GM19372 (cell line): ENCODE results near the gene HCCS.
"Not testable (repeated sequence)": the region's sequence is repeated elsewhere in the genome, so short reads cannot be mapped to it uniquely, and the experiment has no call there.

Source experiments
- ATAC-seq: cut with Tn5 transposase; IDR thresholded peaks from one replicate; pipeline ENCODE4 v1.9.1; 2021; ENCODE audit warnings: mild to moderate bottlenecking, low read depth, moderate library complexity; ENCODE audit not compliant: unreplicated experiment

The HCCS gene

DNA sequence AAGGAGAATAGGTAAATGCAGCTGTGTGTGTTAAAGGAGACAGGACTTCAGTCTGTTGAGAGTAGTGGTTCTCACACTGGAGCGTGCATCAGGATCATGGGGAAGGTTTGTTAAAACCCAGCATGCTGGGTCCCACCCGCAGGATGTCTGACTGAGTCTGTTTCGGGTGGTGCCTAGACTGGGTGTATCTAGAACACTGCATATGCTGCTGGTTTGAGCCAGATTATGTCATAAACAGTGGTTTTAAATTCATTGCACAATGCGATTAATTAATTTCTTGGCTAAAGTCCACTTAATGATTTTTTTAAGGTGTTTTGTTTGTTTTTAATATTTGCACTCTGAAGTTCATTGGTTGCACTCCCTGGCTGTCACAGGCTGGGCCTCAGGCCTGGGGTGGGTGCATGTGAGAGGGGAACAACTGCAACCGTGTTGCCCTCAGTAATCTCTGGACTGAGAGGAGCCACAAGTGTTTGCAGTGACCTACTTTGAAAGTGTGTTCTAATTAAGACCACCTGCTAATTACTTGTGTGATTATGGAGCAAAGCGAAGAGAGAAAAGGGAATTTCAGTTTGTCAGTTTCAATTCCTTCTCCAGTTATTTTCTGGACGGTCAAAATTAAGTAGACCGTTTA, 8.3 kb downstream of the HCCS start:
- ATAC-seq, result no peak

- not testable (repeated sequence) for ATAC-seq
Measured at GRCh38 chrX:11123087-11123486, 12.0 kb downstream of the HCCS start.

DNA sequence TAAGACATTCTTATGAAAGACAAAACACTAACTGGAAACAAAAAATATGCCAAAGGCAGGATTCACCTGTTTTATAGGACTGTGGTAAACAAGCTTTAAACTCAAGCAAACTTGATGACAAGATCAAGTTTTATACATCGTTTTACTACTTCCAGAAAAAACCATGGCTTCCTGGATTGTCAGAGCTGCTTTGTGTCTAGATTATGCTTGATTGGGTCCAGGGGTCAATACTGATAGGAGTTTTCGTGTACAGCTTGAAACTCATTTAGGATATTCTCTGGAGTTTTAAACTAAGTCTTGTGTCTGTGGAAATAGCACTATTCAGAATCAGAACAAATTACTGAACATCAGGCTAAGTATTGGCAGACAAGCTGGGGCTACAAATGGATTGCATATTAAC, 13.0 kb downstream of the HCCS start:
- no peak for ATAC-seq

DNA sequence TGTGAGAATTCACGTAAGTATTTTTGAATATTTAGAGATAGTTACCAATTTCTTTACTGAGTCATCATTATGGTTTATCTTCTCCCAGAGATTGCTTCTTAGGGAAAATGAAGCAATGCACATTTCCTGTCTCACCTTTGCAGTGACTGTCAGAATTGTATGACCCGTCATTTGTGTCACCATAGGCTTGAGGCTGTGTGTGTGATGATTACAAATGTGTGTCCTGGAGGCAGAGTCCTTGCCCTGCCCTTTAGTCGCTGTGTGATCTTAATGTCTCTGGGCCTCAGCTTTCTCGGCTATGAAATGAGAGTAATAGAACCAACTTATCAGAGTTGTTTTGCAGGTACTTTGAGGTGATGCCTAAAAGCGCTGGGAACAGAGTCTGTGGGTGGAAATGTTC, 13.9 kb downstream of the HCCS start:
- ATAC-seq, result no peak

GRCh38 chrX:11129534-11130105, 18.5 kb downstream of the HCCS start:
- no peak for ATAC-seq

- ATAC-seq, result no peak
Measured at GRCh38 chrX:11130136-11130535, 19.0 kb downstream of the HCCS start.

- no peak for ATAC-seq
Measured at GRCh38 chrX:11131146-11131545, 20.0 kb downstream of the HCCS start.

DNA sequence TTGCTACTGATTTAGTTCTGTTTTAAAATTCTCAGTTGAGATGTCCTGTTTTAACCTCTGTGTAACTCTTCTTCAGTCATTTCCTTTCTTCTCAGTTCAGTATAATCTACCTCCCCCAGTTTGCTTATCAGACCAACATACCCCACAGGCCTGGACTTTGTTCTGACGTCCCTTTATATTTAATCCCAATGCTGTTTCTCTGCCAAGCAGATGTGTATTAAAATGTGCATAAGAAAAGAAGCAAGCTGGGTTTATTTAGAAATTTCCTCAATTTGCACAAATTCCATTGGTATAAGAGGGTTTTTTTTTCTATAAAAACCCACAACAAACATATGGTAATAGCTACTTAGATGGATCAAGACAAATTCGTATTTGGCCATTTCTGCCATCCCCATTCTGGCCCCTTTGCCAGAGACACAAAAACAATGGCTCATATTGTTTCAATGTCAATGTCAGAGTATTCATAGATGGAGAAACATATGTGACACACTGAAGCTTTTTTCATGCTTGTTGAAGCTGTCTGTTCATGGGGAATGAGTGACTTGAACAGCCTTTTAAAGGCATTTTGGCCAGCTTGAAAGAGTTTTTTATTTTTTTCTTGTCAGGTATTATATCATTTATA, 24.5 kb downstream of the HCCS start:
- no peak for ATAC-seq

GRCh38 chrX:11137543-11138139, 26.5 kb downstream of the HCCS start:
- no peak for ATAC-seq

- ATAC-seq, result no peak
Measured at GRCh38 chrX:11138498-11139390, 27.6 kb downstream of the HCCS start.

- peak; percentile 90 for ATAC-seq
Measured at GRCh38 chrX:11143931-11144678, 33.0 kb downstream of the HCCS start.

- ATAC-seq, result no peak
Measured at GRCh38 chrX:11146411-11146810, 35.3 kb downstream of the HCCS start.

GRCh38 chrX:11148401-11148800, 37.3 kb downstream of the HCCS start:
- ATAC-seq, result no peak

GRCh38 chrX:11151799-11152559, 40.8 kb downstream of the HCCS start:
- no peak for ATAC-seq

- ATAC-seq, result no peak
Measured at GRCh38 chrX:11159149-11159548, 48.0 kb downstream of the HCCS start.

DNA sequence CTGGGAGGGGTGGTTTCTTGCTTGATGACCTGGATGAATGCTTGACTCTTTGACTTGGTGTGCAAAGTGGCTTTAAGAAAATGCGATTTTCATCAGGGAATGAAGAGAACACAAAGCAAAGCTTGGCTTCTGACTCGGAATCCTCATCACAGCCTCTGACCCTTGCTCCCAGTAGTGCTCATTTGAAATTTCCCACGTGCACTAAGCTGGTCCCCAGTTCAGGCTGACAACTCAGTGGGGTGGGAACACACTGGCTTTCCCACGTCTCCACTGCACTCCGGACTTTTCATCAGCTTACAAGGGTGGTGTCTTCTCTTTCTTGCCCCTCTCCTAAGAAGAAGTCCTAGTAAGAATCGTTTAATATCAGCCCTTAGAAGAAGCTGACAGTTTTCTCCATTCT, 53.3 kb downstream of the HCCS start:
- no peak for ATAC-seq

DNA sequence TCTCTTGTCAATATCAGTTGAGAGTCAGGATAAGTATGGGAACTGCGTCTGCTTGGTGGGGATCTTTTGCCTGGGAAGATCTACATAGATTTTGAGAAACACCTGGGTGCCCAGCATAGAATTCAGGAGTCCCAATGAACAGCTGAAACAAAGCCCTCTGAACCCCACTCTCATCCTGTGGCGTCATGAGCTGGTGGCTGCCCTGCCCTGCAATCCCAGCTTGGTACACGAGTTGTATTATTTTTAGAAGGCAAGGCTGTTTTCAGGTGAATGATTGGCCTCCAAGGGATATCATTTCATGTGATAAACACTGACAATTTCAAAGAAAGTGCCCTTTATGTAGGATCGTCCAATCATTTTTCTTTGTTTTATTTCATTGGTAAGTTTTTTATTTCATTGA, 60.8 kb downstream of the HCCS start:
- ATAC-seq, result no peak

DNA sequence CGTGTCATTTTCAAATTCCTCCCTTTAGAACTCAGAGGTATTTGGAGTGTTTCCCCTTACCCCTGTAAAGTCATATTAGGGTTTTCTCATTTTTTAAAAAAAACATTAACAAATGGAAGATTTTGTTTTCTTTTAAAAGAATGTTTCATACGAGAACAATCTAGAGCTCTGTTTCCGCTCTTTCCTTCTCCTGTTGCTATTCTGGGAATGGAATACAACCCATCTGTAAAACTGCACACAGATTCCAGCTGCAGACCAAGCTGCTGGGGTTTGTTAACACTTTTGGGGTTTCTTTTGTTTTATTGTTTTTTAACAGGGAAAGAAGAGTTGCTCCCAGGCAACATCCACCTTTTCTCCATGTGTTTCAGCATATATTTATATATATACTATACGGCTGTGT, 61.3 kb downstream of the HCCS start:
- ATAC-seq, result no peak
